Measurements from ENCODE around the gene ZNF235.

DNA sequence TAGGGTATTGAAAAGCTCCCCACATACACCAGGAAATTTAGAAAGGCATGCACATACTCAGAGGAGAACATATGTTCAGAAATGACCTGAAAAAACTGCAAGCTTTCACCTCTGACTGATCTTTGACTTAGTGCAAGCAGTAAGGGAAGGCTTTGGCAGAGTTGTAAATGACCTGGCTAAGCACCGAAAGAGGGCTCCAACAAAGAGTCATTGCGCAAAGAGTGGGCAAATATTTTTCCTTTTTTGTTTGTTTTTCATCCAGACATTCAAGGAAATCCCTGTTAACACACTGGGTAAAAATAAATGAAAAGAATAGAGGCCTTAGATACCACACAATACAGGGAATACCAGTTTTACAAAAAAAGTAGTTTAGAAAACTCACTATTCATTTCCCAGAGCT lies 50.3 kb downstream of the ZNF235 start:
- TF ChIP-seq POLR2A (IDR thresholded peaks at IDR 0.05; ENCODE audit: low read depth, low read length) (no peak), POLR2AphosphoS5 (IDR thresholded peaks at IDR 0.05; ENCODE audit: low read depth, low read length) (no peak)
